ENCODE data around the gene BRSK2.
"Not testable (repeated sequence)": the region's sequence is repeated elsewhere in the genome, so short reads cannot be mapped to it uniquely, and the experiment has no call there.

The BRSK2 gene

GRCh38 chr11:1354125-1354938 lies 35.4 kb upstream of the BRSK2 start:
- no peak for DNase-seq
- H3K9me3 ChIP-seq (ENCODE audit: control insufficient read depth, low read length), result no peaks in the 10 kb centered on the region
- no peak overlapping the region for H3K4me3 ChIP-seq (ENCODE audit: insufficient read depth, low read depth, low read length, poor library complexity, severe bottlenecking)
- H3K27me3 ChIP-seq (replicated peaks; ENCODE audit: control insufficient read depth, insufficient read depth, low read length, poor library complexity, severe bottlenecking), result no peaks in the 10 kb centered on the region
- H3K36me3 ChIP-seq (ENCODE audit: control insufficient read depth, insufficient read depth, low read length), result no peaks in the 10 kb centered on the region
- H3K27ac ChIP-seq (ENCODE audit: insufficient read depth, low read length, poor library complexity, severe bottlenecking), result no peak overlapping the region
- H3K4me1 ChIP-seq (ENCODE audit: control insufficient read depth, insufficient read depth, low read length, poor library complexity, severe bottlenecking), result no peaks in the 10 kb centered on the region

GRCh38 chr11:1356007-1356435 lies 33.7 kb upstream of the BRSK2 start:
- DNase-seq, result no peak
- no peak overlapping the region for H3K4me3 ChIP-seq (ENCODE audit: insufficient read depth, low read depth, low read length, poor library complexity, severe bottlenecking)

GRCh38 chr11:1356478-1356960 lies 33.2 kb upstream of the BRSK2 start:
- Histone ChIP-seq H3K4me1 (ENCODE audit: control insufficient read depth, insufficient read depth, low read length, poor library complexity, severe bottlenecking) (no peaks in the 10 kb centered on the region), H3K9me3 (ENCODE audit: control insufficient read depth, low read length) (no peaks in the 10 kb centered on the region), H3K27me3 (replicated peaks; ENCODE audit: control insufficient read depth, insufficient read depth, low read length, poor library complexity, severe bottlenecking) (no peaks in the 10 kb centered on the region), H3K4me3 (ENCODE audit: insufficient read depth, low read depth, low read length, poor library complexity, severe bottlenecking) (no peak overlapping the region), H3K36me3 (ENCODE audit: control insufficient read depth, insufficient read depth, low read length) (no peaks in the 10 kb centered on the region), H3K27ac (ENCODE audit: insufficient read depth, low read length, poor library complexity, severe bottlenecking) (no peak overlapping the region)
- DNase-seq, result no peak

More at GRCh38 chr11:1356007-1356435, 33.7 kb upstream of the BRSK2 start:
- Histone ChIP-seq H3K9me3 (ENCODE audit: control insufficient read depth, low read length) (no peaks in the 10 kb centered on the region), H3K27ac (ENCODE audit: insufficient read depth, low read length, poor library complexity, severe bottlenecking) (no peak overlapping the region), H3K27me3 (replicated peaks; ENCODE audit: control insufficient read depth, insufficient read depth, low read length, poor library complexity, severe bottlenecking) (no peaks in the 10 kb centered on the region), H3K4me1 (ENCODE audit: control insufficient read depth, insufficient read depth, low read length, poor library complexity, severe bottlenecking) (no peaks in the 10 kb centered on the region), H3K36me3 (ENCODE audit: control insufficient read depth, insufficient read depth, low read length) (no peaks in the 10 kb centered on the region)

- Histone ChIP-seq H3K27me3 (replicated peaks; ENCODE audit: control insufficient read depth, insufficient read depth, low read length, poor library complexity, severe bottlenecking) (no peaks in the 10 kb centered on the region), H3K36me3 (ENCODE audit: control insufficient read depth, insufficient read depth, low read length) (no peaks in the 10 kb centered on the region), H3K4me3 (ENCODE audit: insufficient read depth, low read depth, low read length, poor library complexity, severe bottlenecking) (no peak overlapping the region), H3K27ac (ENCODE audit: insufficient read depth, low read length, poor library complexity, severe bottlenecking) (no peak overlapping the region), H3K4me1 (ENCODE audit: control insufficient read depth, insufficient read depth, low read length, poor library complexity, severe bottlenecking) (no peaks in the 10 kb centered on the region), H3K9me3 (ENCODE audit: control insufficient read depth, low read length) (no peaks in the 10 kb centered on the region)
- no peak for DNase-seq
Observed at GRCh38 chr11:1358286-1358685, 31.4 kb upstream of the BRSK2 start.

GRCh38 chr11:1358931-1359330 lies 30.8 kb upstream of the BRSK2 start:
- H3K27ac ChIP-seq (ENCODE audit: insufficient read depth, low read length, poor library complexity, severe bottlenecking), result not testable (repeated sequence)

GRCh38 chr11:1359556-1359955 lies 30.2 kb upstream of the BRSK2 start:
- Histone ChIP-seq H3K4me3 (ENCODE audit: insufficient read depth, low read depth, low read length, poor library complexity, severe bottlenecking) (no peak overlapping the region), H3K9me3 (ENCODE audit: control insufficient read depth, low read length) (no peaks in the 10 kb centered on the region), H3K27ac (ENCODE audit: insufficient read depth, low read length, poor library complexity, severe bottlenecking) (no peak overlapping the region), H3K27me3 (replicated peaks; ENCODE audit: control insufficient read depth, insufficient read depth, low read length, poor library complexity, severe bottlenecking) (no peaks in the 10 kb centered on the region), H3K36me3 (ENCODE audit: control insufficient read depth, insufficient read depth, low read length) (no peaks in the 10 kb centered on the region), H3K4me1 (ENCODE audit: control insufficient read depth, insufficient read depth, low read length, poor library complexity, severe bottlenecking) (no peaks in the 10 kb centered on the region)
- no peak for DNase-seq

More at GRCh38 chr11:1358931-1359330, 30.8 kb upstream of the BRSK2 start:
- H3K9me3 ChIP-seq (ENCODE audit: control insufficient read depth, low read length); H3K27me3 ChIP-seq (replicated peaks; ENCODE audit: control insufficient read depth, insufficient read depth, low read length, poor library complexity, severe bottlenecking); H3K36me3 ChIP-seq (ENCODE audit: control insufficient read depth, insufficient read depth, low read length); DNase-seq; H3K4me3 ChIP-seq (ENCODE audit: insufficient read depth, low read depth, low read length, poor library complexity, severe bottlenecking); H3K4me1 ChIP-seq (ENCODE audit: control insufficient read depth, insufficient read depth, low read length, poor library complexity, severe bottlenecking): not testable (repeated sequence)

- H3K4me3 ChIP-seq (ENCODE audit: insufficient read depth, low read depth, low read length, poor library complexity, severe bottlenecking), result no peak overlapping the region
- no peaks in the 10 kb centered on the region for H3K4me1 ChIP-seq (ENCODE audit: control insufficient read depth, insufficient read depth, low read length, poor library complexity, severe bottlenecking)
- no peaks in the 10 kb centered on the region for H3K9me3 ChIP-seq (ENCODE audit: control insufficient read depth, low read length)
- H3K27me3 ChIP-seq (replicated peaks; ENCODE audit: control insufficient read depth, insufficient read depth, low read length, poor library complexity, severe bottlenecking), result no peaks in the 10 kb centered on the region
- no peaks in the 10 kb centered on the region for H3K36me3 ChIP-seq (ENCODE audit: control insufficient read depth, insufficient read depth, low read length)
- no peak overlapping the region for H3K27ac ChIP-seq (ENCODE audit: insufficient read depth, low read length, poor library complexity, severe bottlenecking)
- DNase-seq, result no peak
Observed at GRCh38 chr11:1360181-1360834, 29.4 kb upstream of the BRSK2 start.

GRCh38 chr11:1360835-1361357 lies 28.8 kb upstream of the BRSK2 start:
- H3K36me3 ChIP-seq (ENCODE audit: control insufficient read depth, insufficient read depth, low read length), result no peaks in the 10 kb centered on the region
- H3K9me3 ChIP-seq (ENCODE audit: control insufficient read depth, low read length), result no peaks in the 10 kb centered on the region
- no peak for DNase-seq
- no peak overlapping the region for H3K27ac ChIP-seq (ENCODE audit: insufficient read depth, low read length, poor library complexity, severe bottlenecking)
- H3K27me3 ChIP-seq (replicated peaks; ENCODE audit: control insufficient read depth, insufficient read depth, low read length, poor library complexity, severe bottlenecking), result no peaks in the 10 kb centered on the region
- H3K4me3 ChIP-seq (ENCODE audit: insufficient read depth, low read depth, low read length, poor library complexity, severe bottlenecking), result no peak overlapping the region
- H3K4me1 ChIP-seq (ENCODE audit: control insufficient read depth, insufficient read depth, low read length, poor library complexity, severe bottlenecking), result no peaks in the 10 kb centered on the region

GRCh38 chr11:1361882-1362281 lies 27.9 kb upstream of the BRSK2 start:
- no peak for DNase-seq
- Histone ChIP-seq H3K27ac (ENCODE audit: insufficient read depth, low read length, poor library complexity, severe bottlenecking) (no peak overlapping the region), H3K9me3 (ENCODE audit: control insufficient read depth, low read length) (no peaks in the 10 kb centered on the region), H3K36me3 (ENCODE audit: control insufficient read depth, insufficient read depth, low read length) (no peaks in the 10 kb centered on the region), H3K27me3 (replicated peaks; ENCODE audit: control insufficient read depth, insufficient read depth, low read length, poor library complexity, severe bottlenecking) (no peaks in the 10 kb centered on the region), H3K4me3 (ENCODE audit: insufficient read depth, low read depth, low read length, poor library complexity, severe bottlenecking) (no peak overlapping the region), H3K4me1 (ENCODE audit: control insufficient read depth, insufficient read depth, low read length, poor library complexity, severe bottlenecking) (no peaks in the 10 kb centered on the region)

- H3K27ac ChIP-seq (ENCODE audit: insufficient read depth, low read length, poor library complexity, severe bottlenecking), result no peak overlapping the region
- no peaks in the 10 kb centered on the region for H3K36me3 ChIP-seq (ENCODE audit: control insufficient read depth, insufficient read depth, low read length)
- H3K4me3 ChIP-seq (ENCODE audit: insufficient read depth, low read depth, low read length, poor library complexity, severe bottlenecking), result no peak overlapping the region
- DNase-seq, result no peak
- H3K27me3 ChIP-seq (replicated peaks; ENCODE audit: control insufficient read depth, insufficient read depth, low read length, poor library complexity, severe bottlenecking), result no peaks in the 10 kb centered on the region
- H3K4me1 ChIP-seq (ENCODE audit: control insufficient read depth, insufficient read depth, low read length, poor library complexity, severe bottlenecking), result no peaks in the 10 kb centered on the region
- H3K9me3 ChIP-seq (ENCODE audit: control insufficient read depth, low read length), result no peaks in the 10 kb centered on the region
Observed at GRCh38 chr11:1367721-1368120, 22.0 kb upstream of the BRSK2 start.
